ENCODE data around the gene ADAMTSL3.

GRCh38 chr15:83940136-83940535 is 286.2 kb downstream of the ADAMTSL3 start:
- no peak for TF ChIP-seq CTCF (conservative IDR thresholded peaks at IDR 0.05; ENCODE audit: low read depth in 2 of 2)
- TF ChIP-seq ZNF114 (CRISPR knock-in tag; IDR thresholded peaks at IDR 0.05): no peak
- TF ChIP-seq EZH2 (IDR thresholded peaks at IDR 0.05; ENCODE audit: low read depth, unreplicated experiment): no peak
- TF ChIP-seq POLR2AphosphoS5 (IDR thresholded peaks at IDR 0.05; ENCODE audit: low read depth): no peak
- TF ChIP-seq NANOG (IDR thresholded peaks at IDR 0.05; ENCODE audit: borderline replicate concordance): no peak
- no peak for TF ChIP-seq JUNB (IDR thresholded peaks at IDR 0.05; ENCODE audit: unreplicated experiment)
- no peak for TF ChIP-seq CREB1 (CRISPR knock-in tag; IDR thresholded peaks at IDR 0.05; ENCODE audit: low read depth)
- no peak for TF ChIP-seq REST (IDR thresholded peaks at IDR 0.05; ENCODE audit: unreplicated experiment)
- TF ChIP-seq EZH2phosphoT487 (IDR thresholded peaks at IDR 0.05; ENCODE audit: unreplicated experiment): no peak
